GM13976 (cell line): ENCODE results near the gene CENPVL3.
"Not testable (repeated sequence)": the region's sequence is repeated elsewhere in the genome, so short reads cannot be mapped to it uniquely, and the experiment has no call there.

Experiments
- DNase-seq: peaks from one replicate; pipeline ENCODE4 v3.0.0; 2012; ENCODE audit warnings: low spot score
- in situ Hi-C: fragments of 300-500 bp; cut with MboI; formaldehyde crosslinking; loops from one replicate; pipeline ENCODE4 v1.12.0; 2022; ENCODE audit warnings: low sequenced_read_pairs, mixed read lengths, inconsistent platforms; ENCODE audit not compliant: unreplicated experiment
- TF ChIP-seq, protein P1 (sequence below): IDR thresholded peaks from 2 replicates; pipeline ENCODE4 v1.5.1; 2012; ENCODE audit warnings: borderline replicate concordance, mild to moderate bottlenecking; ENCODE audit not compliant: insufficient read depth; ENCODE audit errors: extremely low read depth, missing control alignments, control extremely low read depth

CENPVL3 gene

DNA sequence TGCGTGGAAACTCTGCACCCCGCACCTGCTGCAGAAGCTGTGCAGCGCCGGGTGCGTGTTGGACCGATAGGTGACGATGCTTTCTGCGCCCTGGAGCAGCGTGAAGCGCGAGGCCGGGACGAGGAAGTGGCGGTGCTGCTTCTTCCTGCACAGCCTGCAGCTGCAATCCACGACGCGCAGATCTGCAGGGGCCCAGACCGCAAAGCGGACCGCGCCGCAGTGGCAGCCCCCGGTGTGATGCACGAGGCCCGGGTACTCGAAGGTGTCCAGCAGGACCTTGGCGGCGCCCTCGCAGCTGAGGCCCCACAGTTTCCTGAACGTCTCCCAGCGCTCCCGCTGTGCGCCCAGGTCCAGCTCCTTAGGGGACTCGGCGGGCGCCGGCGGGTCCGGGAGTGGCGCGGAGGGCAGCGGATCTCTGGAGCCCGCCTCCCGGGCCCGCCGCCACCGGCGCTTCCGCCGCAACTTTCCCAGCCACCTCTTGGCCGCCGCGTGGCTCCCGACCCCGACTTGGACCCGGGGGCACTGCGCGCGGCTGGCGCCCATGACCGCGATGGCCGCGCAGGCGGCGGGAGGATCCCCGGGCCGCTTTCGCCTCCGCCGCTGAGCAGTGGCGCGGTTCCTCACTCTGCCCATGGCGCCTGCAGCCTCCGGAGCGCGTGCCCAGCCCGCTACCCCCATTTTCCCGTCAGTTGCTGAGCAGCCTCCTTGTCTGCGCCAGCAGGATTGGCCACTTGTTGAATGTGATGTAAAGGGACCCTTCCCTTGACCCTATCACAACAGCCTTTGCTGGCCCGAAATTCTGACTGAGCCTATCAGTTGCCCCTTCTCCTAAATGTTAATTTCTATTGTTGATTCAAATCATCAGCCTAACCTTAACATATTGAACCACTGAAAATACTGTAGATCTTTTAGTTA lies at the start of gene CENPVL3:
Gene CENPVL3 (minus strand): TSS at position 672 of the 915 bp plus-strand sequence. CDS start 39 bp downstream, at position 633.
- DNase-seq, in situ Hi-C loops: not testable (repeated sequence)

DNA sequence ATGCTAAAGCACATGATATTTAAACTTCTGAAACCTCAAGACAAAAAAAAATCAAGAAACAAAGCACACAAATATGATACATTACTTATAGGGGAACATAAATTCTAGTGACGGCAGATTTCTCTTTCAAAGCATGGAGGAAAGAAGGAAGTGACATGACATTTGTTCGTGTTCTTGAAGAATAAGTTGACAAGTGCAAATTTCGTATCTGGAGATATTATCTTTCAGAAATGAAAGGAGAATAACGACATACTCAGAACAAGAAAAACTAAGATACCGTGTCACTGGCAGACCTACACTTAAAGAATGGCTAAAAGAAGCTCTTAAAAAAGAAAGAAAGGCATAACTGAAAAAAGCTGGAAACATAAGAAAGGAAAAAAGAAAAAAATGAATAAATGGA lies 47.3 kb upstream of the CENPVL3 start:
- DNase-seq = no peak
- TF ChIP-seq, protein P1, sequence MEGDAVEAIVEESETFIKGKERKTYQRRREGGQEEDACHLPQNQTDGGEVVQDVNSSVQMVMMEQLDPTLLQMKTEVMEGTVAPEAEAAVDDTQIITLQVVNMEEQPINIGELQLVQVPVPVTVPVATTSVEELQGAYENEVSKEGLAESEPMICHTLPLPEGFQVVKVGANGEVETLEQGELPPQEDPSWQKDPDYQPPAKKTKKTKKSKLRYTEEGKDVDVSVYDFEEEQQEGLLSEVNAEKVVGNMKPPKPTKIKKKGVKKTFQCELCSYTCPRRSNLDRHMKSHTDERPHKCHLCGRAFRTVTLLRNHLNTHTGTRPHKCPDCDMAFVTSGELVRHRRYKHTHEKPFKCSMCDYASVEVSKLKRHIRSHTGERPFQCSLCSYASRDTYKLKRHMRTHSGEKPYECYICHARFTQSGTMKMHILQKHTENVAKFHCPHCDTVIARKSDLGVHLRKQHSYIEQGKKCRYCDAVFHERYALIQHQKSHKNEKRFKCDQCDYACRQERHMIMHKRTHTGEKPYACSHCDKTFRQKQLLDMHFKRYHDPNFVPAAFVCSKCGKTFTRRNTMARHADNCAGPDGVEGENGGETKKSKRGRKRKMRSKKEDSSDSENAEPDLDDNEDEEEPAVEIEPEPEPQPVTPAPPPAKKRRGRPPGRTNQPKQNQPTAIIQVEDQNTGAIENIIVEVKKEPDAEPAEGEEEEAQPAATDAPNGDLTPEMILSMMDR = no peak
- in situ Hi-C loops = no loop called here

DNA sequence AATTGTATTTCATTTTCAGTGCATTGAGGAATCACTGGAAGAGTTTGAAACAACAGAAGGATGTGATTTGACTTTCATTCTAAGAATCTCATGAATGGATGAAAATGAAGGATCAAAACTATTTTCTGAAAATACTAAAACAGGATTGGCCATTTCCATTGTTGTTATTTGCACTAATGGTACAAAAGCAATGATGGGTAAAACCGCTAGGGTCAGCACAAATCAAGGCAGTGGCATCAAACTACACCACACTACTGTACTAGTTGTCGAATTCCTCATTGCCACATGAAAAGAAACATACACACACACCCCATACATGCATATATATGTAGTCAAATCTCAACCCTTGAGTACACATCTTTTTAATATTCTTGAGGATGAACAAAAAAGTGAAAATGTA lies 24.7 kb upstream of the CENPVL3 start:
- DNase-seq = no peak
- TF ChIP-seq, protein P1 = no peak
- in situ Hi-C loops = loop anchor here (25.0 kb wide), 1 partner anchor 594 kb away; no protein-coding TSS in a partner anchor

DNA sequence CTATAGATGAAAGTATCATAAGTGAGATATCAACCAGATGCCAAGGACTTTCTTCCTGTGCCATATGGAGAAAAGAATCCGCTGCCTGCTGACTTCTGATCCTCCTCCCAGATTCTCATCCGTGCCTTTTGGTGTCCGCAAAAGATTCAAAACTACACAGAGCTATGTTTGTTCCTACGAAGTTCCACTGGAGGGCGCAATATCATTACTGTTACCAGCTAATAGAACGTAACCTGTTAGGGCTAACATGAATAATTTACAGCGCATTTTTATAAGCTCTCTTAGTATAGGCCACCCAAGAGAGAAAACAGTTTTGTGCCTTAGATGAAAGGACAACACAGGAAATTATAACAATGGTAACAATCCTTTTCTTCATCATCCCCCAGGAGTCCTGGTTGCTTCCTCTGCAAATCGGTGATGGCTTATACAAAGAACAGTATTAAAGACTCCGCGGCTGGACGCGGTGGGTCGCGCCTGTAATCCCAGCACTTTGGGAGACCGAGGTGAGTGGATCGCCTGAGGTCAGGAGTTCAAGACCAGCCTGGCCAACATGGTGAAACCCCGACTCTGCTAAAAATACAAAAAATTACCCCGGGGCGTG lies 22.8 kb upstream of the CENPVL3 start:
- in situ Hi-C loops = loop anchor here (25.0 kb wide), 1 partner anchor 596 kb away; no protein-coding TSS in a partner anchor
- TF ChIP-seq, protein P1 = peak; percentile 32
- DNase-seq = peak; percentile 44

DNA sequence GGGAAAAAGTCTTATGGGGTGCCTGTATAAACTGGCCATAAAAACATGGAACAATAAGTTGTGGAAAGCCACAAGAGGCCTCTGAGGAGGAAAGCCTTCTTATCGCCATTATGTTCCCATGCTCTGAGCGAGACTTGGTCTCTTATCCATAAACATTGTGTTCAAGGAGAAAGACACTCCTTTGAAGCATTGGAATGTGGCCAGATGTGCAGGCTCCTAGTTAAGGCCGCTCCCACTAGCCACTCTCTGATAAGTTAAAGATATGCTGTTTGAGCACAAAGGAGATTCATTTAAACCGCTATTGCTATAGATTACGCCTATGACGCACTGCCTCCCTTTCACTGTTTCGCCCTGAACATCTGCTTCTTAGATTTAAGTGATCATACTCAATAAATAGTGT lies 17.8 kb upstream of the CENPVL3 start:
- not testable (repeated sequence) for DNase-seq
- in situ Hi-C loops = loop anchor here (25.0 kb wide), 1 partner anchor 601 kb away; no protein-coding TSS in a partner anchor

DNA sequence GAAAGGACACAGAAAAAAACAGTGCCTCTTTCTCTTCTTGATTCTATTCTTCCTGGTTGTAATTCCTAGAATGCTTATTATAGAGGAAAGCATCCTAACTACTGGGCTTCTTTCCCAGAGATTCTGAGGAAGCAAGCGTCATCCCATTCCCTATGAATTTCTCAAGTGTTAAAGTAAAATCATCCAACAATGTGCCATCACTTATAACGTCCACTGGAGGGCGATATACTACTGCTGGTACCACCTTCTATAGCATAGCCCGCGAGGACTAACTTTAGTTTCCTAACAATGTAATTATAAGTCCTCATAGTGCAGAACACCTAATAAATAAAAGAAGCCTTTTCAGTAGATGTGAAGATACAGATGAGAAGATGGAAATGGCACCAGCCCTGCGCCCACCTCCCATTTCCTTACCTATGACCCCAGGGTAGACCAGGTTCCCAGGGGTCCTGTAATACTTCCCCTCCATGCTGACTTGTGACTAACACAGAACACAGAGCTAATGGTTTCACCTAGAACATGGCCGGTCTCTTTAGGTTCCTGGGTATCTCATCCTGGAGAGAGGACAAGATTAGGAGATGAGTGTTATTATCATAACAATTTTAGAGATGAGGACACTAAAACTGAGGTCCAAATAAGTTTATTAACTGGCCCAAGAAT lies 4.2 kb downstream of the CENPVL3 start:
- in situ Hi-C loops = no loop called here
- peak; percentile 26 for DNase-seq

DNA sequence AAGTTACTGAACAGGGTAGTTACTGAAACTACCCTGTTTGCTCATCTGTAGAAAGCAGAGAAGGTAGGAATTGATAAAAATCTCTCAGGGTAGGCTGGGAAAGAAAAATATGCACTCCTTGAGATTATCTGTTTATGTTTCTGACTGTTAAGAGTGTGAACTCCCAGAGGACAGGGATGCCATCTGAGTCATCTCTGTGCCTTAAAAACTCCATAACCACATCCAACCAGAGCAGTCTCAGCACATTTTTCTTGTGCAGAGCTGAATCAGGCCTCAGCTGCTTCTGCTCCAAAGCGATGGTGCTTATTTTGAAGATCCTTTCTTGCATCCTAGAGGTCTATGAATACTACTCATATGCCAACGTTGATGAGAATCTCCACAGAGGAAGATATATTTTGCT lies 9.9 kb downstream of the CENPVL3 start:
- TF ChIP-seq, protein P1 = no peak
- no peak for DNase-seq
- in situ Hi-C loops = no loop called here

More for the DNA sequence above, 4.2 kb downstream of the CENPVL3 start:
- TF ChIP-seq, protein P1 = peak; percentile 34
